ENCODE measurements around the gene PREX1.

Gene PREX1

DNA sequence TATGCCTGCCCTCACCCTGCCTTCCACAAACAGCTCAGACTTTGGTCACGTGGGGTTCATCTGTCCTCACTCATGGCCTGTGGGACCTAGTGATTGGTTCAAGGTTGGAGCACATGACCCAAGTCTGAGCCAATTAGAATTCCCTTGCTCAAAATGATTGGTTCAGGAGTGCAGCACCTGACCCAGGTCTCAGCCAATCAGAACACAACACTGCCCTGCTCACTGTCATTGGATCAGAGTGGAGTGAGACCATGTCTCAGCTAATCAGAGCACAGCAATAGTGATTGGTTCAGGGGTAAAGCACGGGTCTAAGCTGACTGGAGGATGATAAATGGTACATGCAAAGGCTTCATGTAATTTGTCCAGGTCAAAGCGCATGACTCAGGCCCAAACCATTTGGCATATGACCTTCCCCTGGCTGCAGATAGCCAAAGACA is 102.2 kb downstream of the PREX1 start:
- Histone ChIP-seq H3K36me3 (replicated peaks in 1 of 2; ENCODE audit: control insufficient read depth in 2 of 2, insufficient read depth in 2 of 2, low read length in 2 of 2) (peaks cover 0 to 98% of the 10 kb centered on the region in 2 donors), H3K4me3 (ENCODE audit: low read length in 2 of 2) (no peak overlapping the region), H3K9me3 (replicated peaks in 1 of 2; ENCODE audit: control insufficient read depth in 2 of 2, insufficient read depth in 1 of 2, low read depth in 1 of 2, low read length in 2 of 2) (no peaks in the 10 kb centered on the region), H3K18ac (ENCODE audit: low read length) (no peak overlapping the region), H3K4ac (ENCODE audit: low read length) (no peak overlapping the region), H2AK5ac (ENCODE audit: low read depth, low read length) (no peak overlapping the region), H3K4me2 (ENCODE audit: insufficient read depth, low read length, poor library complexity, severe bottlenecking) (no peak overlapping the region), H4K91ac (ENCODE audit: low read depth, low read length, poor library complexity) (no peak overlapping the region), H3K27me3 (ENCODE audit: control insufficient read depth in 3 of 3, insufficient read depth in 3 of 3, low read depth in 1 of 3, low read length in 3 of 3) (no peaks in the 10 kb centered on the region), H4K8ac (ENCODE audit: low read depth, low read length) (no peak overlapping the region), H2AFZ (ENCODE audit: low read length) (no peak overlapping the region), H2BK5ac (ENCODE audit: low read length) (no peak overlapping the region), H3K9ac (ENCODE audit: low read depth, low read length, poor library complexity) (no peak overlapping the region), H2BK120ac (ENCODE audit: low read depth, low read length) (no peak overlapping the region), H3K27ac (replicated peaks; ENCODE audit: low read length) (no peak overlapping the region), H3K79me1 (ENCODE audit: low read depth, low read length) (no peaks in the 10 kb centered on the region), H2BK15ac (ENCODE audit: low read length) (no peak overlapping the region), H2BK12ac (ENCODE audit: low read length) (no peak overlapping the region), H3K4me1 (ENCODE audit: control insufficient read depth in 2 of 2, insufficient read depth in 1 of 2, low read depth in 1 of 2, low read length in 2 of 2) (peaks cover 0 to 4% of the 10 kb centered on the region in 2 donors), H3K23ac (ENCODE audit: low read depth, low read length, poor library complexity) (no peak overlapping the region), H3K14ac (ENCODE audit: low read length) (no peak overlapping the region)
- DNase-seq (ENCODE audit: low spot score), result no peak
- no CpG with 5 or more reads among the region's 3 CpGs for WGBS, 2 donors (ENCODE audit: extremely low coverage in 2 of 2, insufficient read length in 2 of 2, insufficient replicate concordance in 1 of 2)

DNA sequence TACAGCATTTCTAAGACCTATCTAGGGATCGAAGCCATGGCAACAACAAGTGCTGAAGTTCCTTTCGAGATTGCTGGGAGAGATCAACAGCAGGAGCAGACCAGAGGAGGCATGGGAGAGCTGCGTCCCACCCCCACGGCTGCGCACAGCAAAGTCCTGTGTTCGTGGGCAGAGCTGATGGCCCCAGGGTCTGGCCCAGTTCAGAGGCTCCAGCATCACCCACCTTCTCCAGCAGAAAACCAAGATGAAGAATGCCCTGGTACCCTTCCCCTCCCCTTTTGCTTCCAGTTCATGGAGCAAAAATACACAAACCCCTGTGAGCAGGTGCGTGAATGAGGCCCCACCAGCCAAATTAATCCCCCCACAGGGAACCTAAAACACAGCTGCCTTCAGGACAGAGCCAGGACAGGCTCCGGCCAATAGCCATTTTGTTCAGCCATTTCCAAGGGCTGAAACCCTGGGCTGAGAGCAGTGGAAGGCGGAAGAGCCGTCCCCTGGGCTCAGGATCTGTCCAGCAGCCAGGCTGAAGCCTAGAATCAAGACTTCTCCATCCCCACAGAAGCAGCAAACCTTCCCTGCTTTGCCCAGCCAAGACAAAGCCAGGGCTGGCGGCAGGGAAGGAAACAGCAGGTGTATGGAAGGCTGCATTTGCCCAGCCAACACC is 102.8 kb downstream of the PREX1 start:
- Histone ChIP-seq H3K4me2 (ENCODE audit: insufficient read depth, low read length, poor library complexity, severe bottlenecking) (no peak overlapping the region), H2BK120ac (ENCODE audit: low read depth, low read length) (no peak overlapping the region)

DNA sequence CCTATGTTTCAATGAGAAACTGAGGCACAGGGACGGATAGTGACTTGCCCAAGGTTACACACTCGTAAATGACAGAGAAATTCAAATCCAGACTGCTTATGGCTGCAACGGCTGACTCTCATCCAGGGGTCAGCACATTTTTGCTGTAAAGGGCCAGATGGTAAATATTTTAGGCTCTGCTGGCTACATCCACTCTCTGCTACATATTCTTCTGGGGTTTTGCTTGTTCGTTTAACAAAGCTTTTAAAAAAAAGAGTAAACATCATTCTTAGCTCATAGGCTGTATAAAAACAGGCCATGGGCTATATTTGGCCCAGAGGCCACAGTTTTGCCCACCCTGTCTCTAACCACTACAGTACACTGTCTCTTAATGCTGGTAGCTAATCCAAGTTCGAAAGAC is 103.4 kb downstream of the PREX1 start:
- Histone ChIP-seq H2BK12ac (ENCODE audit: low read length) (no peak overlapping the region), H2AK5ac (ENCODE audit: low read depth, low read length) (no peak overlapping the region), H2AFZ (ENCODE audit: low read length) (no peak overlapping the region), H3K9ac (ENCODE audit: low read depth, low read length, poor library complexity) (no peak overlapping the region), H3K14ac (ENCODE audit: low read length) (no peak overlapping the region), H3K79me1 (ENCODE audit: low read depth, low read length) (no peaks in the 10 kb centered on the region), H3K18ac (ENCODE audit: low read length) (no peak overlapping the region), H2BK120ac (ENCODE audit: low read depth, low read length) (no peak overlapping the region), H3K4me2 (ENCODE audit: insufficient read depth, low read length, poor library complexity, severe bottlenecking) (no peak overlapping the region), H2BK15ac (ENCODE audit: low read length) (no peak overlapping the region), H3K36me3 (replicated peaks in 1 of 2; ENCODE audit: control insufficient read depth in 2 of 2, insufficient read depth in 2 of 2, low read length in 2 of 2) (peaks cover 0 to 98% of the 10 kb centered on the region in 2 donors), H3K23ac (ENCODE audit: low read depth, low read length, poor library complexity) (no peak overlapping the region), H3K9me3 (replicated peaks in 1 of 2; ENCODE audit: control insufficient read depth in 2 of 2, insufficient read depth in 1 of 2, low read depth in 1 of 2, low read length in 2 of 2) (no peaks in the 10 kb centered on the region), H3K4me1 (ENCODE audit: control insufficient read depth in 2 of 2, insufficient read depth in 1 of 2, low read depth in 1 of 2, low read length in 2 of 2) (peaks cover 0 to 4% of the 10 kb centered on the region in 2 donors), H2BK5ac (ENCODE audit: low read length) (no peak overlapping the region), H3K27me3 (ENCODE audit: control insufficient read depth in 3 of 3, insufficient read depth in 3 of 3, low read depth in 1 of 3, low read length in 3 of 3) (no peaks in the 10 kb centered on the region), H3K4ac (ENCODE audit: low read length) (no peak overlapping the region), H3K27ac (replicated peaks; ENCODE audit: low read length) (no peak overlapping the region), H4K91ac (ENCODE audit: low read depth, low read length, poor library complexity) (no peak overlapping the region), H4K8ac (ENCODE audit: low read depth, low read length) (no peak overlapping the region), H3K4me3 (ENCODE audit: low read length in 2 of 2) (no peak overlapping the region)
- no peak for DNase-seq (ENCODE audit: low spot score)
- no CpG with 5 or more reads among the region's 5 CpGs for WGBS, 2 donors (ENCODE audit: extremely low coverage in 2 of 2, insufficient read length in 2 of 2, insufficient replicate concordance in 1 of 2)

More for the DNA sequence above, 102.8 kb downstream of the PREX1 start:
- Histone ChIP-seq H3K14ac (ENCODE audit: low read length) (no peak overlapping the region), H2AK5ac (ENCODE audit: low read depth, low read length) (no peak overlapping the region), H2BK5ac (ENCODE audit: low read length) (no peak overlapping the region), H3K9me3 (replicated peaks in 1 of 2; ENCODE audit: control insufficient read depth in 2 of 2, insufficient read depth in 1 of 2, low read depth in 1 of 2, low read length in 2 of 2) (no peaks in the 10 kb centered on the region), H3K79me1 (ENCODE audit: low read depth, low read length) (no peaks in the 10 kb centered on the region), H3K18ac (ENCODE audit: low read length) (no peak overlapping the region), H3K9ac (ENCODE audit: low read depth, low read length, poor library complexity) (no peak overlapping the region), H3K23ac (ENCODE audit: low read depth, low read length, poor library complexity) (no peak overlapping the region), H3K36me3 (replicated peaks in 1 of 2; ENCODE audit: control insufficient read depth in 2 of 2, insufficient read depth in 2 of 2, low read length in 2 of 2) (peaks cover 0 to 98% of the 10 kb centered on the region in 2 donors), H2BK12ac (ENCODE audit: low read length) (no peak overlapping the region), H3K4ac (ENCODE audit: low read length) (no peak overlapping the region), H4K91ac (ENCODE audit: low read depth, low read length, poor library complexity) (no peak overlapping the region), H2AFZ (ENCODE audit: low read length) (no peak overlapping the region), H3K27ac (replicated peaks; ENCODE audit: low read length) (no peak overlapping the region), H3K4me3 (ENCODE audit: low read length in 2 of 2) (no peak overlapping the region), H2BK15ac (ENCODE audit: low read length) (no peak overlapping the region), H3K27me3 (ENCODE audit: control insufficient read depth in 3 of 3, insufficient read depth in 3 of 3, low read depth in 1 of 3, low read length in 3 of 3) (no peaks in the 10 kb centered on the region), H3K4me1 (ENCODE audit: control insufficient read depth in 2 of 2, insufficient read depth in 1 of 2, low read depth in 1 of 2, low read length in 2 of 2) (peaks cover 0 to 4% of the 10 kb centered on the region in 2 donors), H4K8ac (ENCODE audit: low read depth, low read length) (no peak overlapping the region)
- no peak for DNase-seq (ENCODE audit: low spot score)
- no CpG with 5 or more reads among the region's 11 CpGs for WGBS, 2 donors (ENCODE audit: extremely low coverage in 2 of 2, insufficient read length in 2 of 2, insufficient replicate concordance in 1 of 2)

DNA sequence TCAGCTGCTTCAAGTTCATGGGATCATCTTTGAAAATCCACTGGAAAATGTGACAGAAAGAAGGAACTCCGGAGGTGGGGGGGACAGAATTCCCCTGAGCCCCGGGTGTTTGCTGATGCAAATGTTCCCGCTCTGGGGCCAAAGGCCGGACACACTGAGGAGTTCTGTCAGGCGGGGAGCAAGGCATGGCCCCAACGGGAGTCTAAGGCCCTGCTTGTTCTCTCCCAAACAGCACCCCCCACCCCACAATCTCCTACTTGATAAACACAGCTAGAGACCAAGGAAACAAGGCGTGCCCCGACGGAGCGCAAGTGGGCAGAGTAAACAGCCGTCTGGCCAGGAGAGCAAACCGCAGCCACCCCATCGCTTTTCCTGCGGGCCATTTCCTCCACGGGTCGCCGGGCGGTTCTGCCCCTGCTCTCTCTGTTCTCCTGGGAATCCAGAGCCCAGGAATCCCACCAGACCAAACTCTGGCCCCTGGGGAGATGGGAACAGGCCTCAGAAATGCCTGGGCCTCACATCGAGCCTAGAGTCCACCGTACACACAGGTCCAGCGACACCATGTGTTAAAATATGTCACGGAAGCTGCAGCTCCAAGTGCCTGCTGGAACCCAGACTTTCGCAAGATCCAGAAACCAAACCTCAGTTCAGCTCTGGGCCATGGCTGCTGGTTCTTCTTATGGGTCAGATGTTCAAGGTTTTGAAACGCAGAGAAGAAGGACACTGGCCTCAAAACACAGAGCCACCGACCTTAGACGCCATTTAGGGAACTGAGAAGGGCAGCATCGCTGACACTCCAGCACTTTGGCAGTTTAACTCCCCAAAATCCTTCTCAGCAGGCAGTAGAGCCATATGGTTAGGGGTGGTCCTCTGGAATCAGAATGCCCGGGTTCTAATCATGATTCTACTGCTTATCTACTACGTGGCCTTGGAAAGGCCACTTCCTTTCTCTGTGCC is 104.2 kb downstream of the PREX1 start:
- Histone ChIP-seq H2BK120ac (ENCODE audit: low read depth, low read length) (no peak overlapping the region), H2AK5ac (ENCODE audit: low read depth, low read length) (no peak overlapping the region), H3K36me3 (replicated peaks in 1 of 2; ENCODE audit: control insufficient read depth in 2 of 2, insufficient read depth in 2 of 2, low read length in 2 of 2) (peaks cover 0 to 100% of the 10 kb centered on the region in 2 donors), H3K9me3 (replicated peaks in 1 of 2; ENCODE audit: control insufficient read depth in 2 of 2, insufficient read depth in 1 of 2, low read depth in 1 of 2, low read length in 2 of 2) (no peaks in the 10 kb centered on the region), H4K8ac (ENCODE audit: low read depth, low read length) (no peak overlapping the region), H3K14ac (ENCODE audit: low read length) (no peak overlapping the region), H3K27me3 (ENCODE audit: control insufficient read depth in 3 of 3, insufficient read depth in 3 of 3, low read depth in 1 of 3, low read length in 3 of 3) (no peaks in the 10 kb centered on the region), H3K9ac (ENCODE audit: low read depth, low read length, poor library complexity) (no peak overlapping the region), H3K4me1 (ENCODE audit: control insufficient read depth in 2 of 2, insufficient read depth in 1 of 2, low read depth in 1 of 2, low read length in 2 of 2) (peaks cover 0 to 4% of the 10 kb centered on the region in 2 donors), H3K4me3 (ENCODE audit: low read length in 2 of 2) (no peak overlapping the region), H3K4ac (ENCODE audit: low read length) (no peak overlapping the region), H3K4me2 (ENCODE audit: insufficient read depth, low read length, poor library complexity, severe bottlenecking) (no peak overlapping the region), H2BK5ac (ENCODE audit: low read length) (no peak overlapping the region), H2BK15ac (ENCODE audit: low read length) (no peak overlapping the region), H3K18ac (ENCODE audit: low read length) (no peak overlapping the region), H4K91ac (ENCODE audit: low read depth, low read length, poor library complexity) (no peak overlapping the region), H3K27ac (replicated peaks; ENCODE audit: low read length) (no peak overlapping the region), H3K23ac (ENCODE audit: low read depth, low read length, poor library complexity) (no peak overlapping the region), H3K79me1 (ENCODE audit: low read depth, low read length) (no peaks in the 10 kb centered on the region), H2BK12ac (ENCODE audit: low read length) (no peak overlapping the region), H2AFZ (ENCODE audit: low read length) (no peak overlapping the region)
- DNase-seq (ENCODE audit: low spot score), result no peak
- WGBS, 2 donors (ENCODE audit: extremely low coverage in 2 of 2, insufficient read length in 2 of 2, insufficient replicate concordance in 1 of 2), result no CpG with 5 or more reads among the region's 29 CpGs
